Measurements from ENCODE around the gene ATP2C1. TPM values are rescaled to one million over a fixed set of nuclear protein-coding genes. Genes with fewer than 3 reads are reported as not detected.

ATP2C1 gene, protein sequence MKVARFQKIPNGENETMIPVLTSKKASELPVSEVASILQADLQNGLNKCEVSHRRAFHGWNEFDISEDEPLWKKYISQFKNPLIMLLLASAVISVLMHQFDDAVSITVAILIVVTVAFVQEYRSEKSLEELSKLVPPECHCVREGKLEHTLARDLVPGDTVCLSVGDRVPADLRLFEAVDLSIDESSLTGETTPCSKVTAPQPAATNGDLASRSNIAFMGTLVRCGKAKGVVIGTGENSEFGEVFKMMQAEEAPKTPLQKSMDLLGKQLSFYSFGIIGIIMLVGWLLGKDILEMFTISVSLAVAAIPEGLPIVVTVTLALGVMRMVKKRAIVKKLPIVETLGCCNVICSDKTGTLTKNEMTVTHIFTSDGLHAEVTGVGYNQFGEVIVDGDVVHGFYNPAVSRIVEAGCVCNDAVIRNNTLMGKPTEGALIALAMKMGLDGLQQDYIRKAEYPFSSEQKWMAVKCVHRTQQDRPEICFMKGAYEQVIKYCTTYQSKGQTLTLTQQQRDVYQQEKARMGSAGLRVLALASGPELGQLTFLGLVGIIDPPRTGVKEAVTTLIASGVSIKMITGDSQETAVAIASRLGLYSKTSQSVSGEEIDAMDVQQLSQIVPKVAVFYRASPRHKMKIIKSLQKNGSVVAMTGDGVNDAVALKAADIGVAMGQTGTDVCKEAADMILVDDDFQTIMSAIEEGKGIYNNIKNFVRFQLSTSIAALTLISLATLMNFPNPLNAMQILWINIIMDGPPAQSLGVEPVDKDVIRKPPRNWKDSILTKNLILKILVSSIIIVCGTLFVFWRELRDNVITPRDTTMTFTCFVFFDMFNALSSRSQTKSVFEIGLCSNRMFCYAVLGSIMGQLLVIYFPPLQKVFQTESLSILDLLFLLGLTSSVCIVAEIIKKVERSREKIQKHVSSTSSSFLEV
- total RNA-seq: 10 to 100 TPM; 19.0 to 54.6 (median 23.6) TPM
- 10 to 100 TPM; 12.2 to 33.5 TPM for polyA plus RNA-seq

DNA sequence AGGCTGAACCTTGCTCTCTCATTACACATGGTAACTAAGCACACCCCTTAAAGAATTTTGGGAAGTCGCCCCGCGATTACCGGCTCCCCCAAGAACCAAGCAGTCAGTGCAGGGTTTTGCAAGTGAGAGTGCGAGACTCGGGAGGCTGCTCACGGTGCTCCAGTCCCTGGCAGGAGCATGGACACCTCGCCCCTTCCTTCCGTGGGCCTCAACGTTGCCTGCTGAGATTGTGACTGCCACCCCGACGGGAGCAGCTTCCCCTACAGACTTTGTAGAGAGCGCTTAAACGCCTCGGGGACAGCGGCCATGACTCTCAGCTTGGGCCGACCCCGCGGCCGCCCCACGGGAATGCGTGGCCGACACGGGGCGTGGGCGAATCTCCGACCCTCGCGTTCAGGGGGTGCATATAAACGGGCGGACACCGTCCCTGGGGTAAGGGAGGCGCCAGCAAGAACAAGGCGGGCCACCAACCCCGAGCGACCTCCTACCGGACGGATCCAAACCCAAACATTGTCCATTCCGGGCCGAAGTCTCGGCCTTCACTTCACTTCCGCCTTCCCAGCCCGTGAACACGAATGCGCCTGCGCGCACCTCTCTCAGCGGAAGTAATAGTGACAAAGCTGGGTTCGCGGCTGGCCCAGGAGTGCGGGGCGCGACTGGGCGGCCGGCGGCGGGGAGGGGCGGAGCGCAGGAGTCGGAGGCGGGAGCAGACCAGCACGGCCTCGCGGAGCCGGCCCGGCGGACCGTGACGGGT, at the start of gene ATP2C1:
TSS of gene ATP2C1 (plus strand) at position 709 of the 754 bp plus-strand sequence. CDS start 686 bp downstream, outside the sequence.
- TF ChIP-seq, protein P1, sequence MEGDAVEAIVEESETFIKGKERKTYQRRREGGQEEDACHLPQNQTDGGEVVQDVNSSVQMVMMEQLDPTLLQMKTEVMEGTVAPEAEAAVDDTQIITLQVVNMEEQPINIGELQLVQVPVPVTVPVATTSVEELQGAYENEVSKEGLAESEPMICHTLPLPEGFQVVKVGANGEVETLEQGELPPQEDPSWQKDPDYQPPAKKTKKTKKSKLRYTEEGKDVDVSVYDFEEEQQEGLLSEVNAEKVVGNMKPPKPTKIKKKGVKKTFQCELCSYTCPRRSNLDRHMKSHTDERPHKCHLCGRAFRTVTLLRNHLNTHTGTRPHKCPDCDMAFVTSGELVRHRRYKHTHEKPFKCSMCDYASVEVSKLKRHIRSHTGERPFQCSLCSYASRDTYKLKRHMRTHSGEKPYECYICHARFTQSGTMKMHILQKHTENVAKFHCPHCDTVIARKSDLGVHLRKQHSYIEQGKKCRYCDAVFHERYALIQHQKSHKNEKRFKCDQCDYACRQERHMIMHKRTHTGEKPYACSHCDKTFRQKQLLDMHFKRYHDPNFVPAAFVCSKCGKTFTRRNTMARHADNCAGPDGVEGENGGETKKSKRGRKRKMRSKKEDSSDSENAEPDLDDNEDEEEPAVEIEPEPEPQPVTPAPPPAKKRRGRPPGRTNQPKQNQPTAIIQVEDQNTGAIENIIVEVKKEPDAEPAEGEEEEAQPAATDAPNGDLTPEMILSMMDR (IDR thresholded peaks at IDR 0.05): no peak
- peak within 1 kb of the TSS; percentile 95 to 98 (median 96) for H3K27ac ChIP-seq
- 0 to 1% methylated on average over 56 to 69 of the region's 69 CpGs for WGBS, 2 donors
- peaks cover 0 to 16% (median 5%) of the 10 kb centered on the region in 3 donors for H3K4me1 ChIP-seq
- peak within 1 kb of the TSS; percentile 68 to 76 (median 74) for H3K4me3 ChIP-seq
- FAIRE-seq: no peak
- H3K9me3 ChIP-seq: no peaks in the 10 kb centered on the region
- H3K36me3 ChIP-seq: no peaks in the 10 kb centered on the region
- peak; percentile 95 to 99 (median 96) for DNase-seq
- peak; percentile 93 to 97 (median 96) for ATAC-seq
- intact Hi-C loops (cut with DNase I): loop anchor here in 2 of 3 donors (5.0 to 10.0 kb wide), 2 partner anchors 129 to 136 kb away; no protein-coding TSS in a partner anchor
- no peaks in the 10 kb centered on the region for H3K27me3 ChIP-seq

DNA sequence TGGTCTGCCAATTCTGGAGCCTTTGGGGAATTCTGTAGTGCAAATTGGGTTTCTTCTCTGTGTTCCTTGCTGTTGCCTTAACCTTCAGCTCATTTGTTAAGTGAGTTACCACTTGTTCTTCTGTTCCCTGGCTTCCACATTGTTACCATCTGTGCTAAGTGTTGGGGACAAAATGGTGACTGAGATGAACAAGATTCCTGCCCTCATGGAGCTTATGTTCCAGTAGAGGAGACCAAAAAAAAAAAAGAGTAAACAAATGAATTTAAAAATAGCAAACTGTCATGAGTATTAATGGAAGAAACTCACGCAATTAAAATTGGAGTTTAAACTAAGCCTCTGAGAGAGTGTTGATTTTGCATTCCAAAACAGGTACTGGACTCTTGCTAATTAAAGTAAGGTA, 49.4 kb upstream of the ATP2C1 start:
- no peaks in the 10 kb centered on the region for H3K9me3 ChIP-seq
- no peak overlapping the region for H3K27ac ChIP-seq
- intact Hi-C loops (cut with DNase I): no loop called here
- ATAC-seq (no peak), FAIRE-seq (no peak), DNase-seq (no peak)
- no peak overlapping the region for H3K4me3 ChIP-seq
- H3K27me3 ChIP-seq: no peaks in the 10 kb centered on the region
- H3K4me1 ChIP-seq: peaks cover under 1 to 11% (median 11%) of the 10 kb centered on the region in 3 donors
- WGBS, 2 donors: 89 to 97% methylated on average over 1 of the region's 1 CpG
- TF ChIP-seq, protein P1 (IDR thresholded peaks at IDR 0.05): no peak
- no peaks in the 10 kb centered on the region for H3K36me3 ChIP-seq

DNA sequence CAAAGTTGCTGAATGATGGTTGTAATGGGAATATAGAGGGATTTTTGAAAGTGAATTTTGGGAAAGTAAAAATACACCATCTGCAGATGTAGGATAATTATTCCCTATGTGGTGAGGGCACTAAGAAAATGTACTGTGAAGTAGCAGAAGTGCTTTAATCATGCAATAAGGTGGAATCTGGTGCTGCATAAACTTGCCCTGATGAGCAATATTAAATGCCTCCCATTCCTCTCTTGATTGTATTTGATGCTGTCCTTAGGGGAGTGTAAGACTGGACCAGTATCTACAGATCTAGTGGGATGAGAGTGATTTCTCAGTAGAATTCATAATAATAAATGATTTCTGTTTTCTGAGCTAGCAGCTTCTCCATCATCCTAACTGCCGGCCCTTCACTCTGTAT, 47.7 kb upstream of the ATP2C1 start:
- WGBS, 2 donors: 83 to 96% methylated on average over 1 of the region's 1 CpG
- no peak overlapping the region for H3K4me3 ChIP-seq
- H3K27ac ChIP-seq: no peak overlapping the region
- H3K36me3 ChIP-seq: no peaks in the 10 kb centered on the region
- intact Hi-C loops (cut with DNase I): no loop called here
- H3K9me3 ChIP-seq: no peaks in the 10 kb centered on the region
- FAIRE-seq (no peak), DNase-seq (no peak), ATAC-seq (no peak)
- TF ChIP-seq, protein P1 (IDR thresholded peaks at IDR 0.05): no peak
- H3K4me1 ChIP-seq: peaks cover 8 to 24% (median 19%) of the 10 kb centered on the region in 3 donors
- H3K27me3 ChIP-seq: no peaks in the 10 kb centered on the region

DNA sequence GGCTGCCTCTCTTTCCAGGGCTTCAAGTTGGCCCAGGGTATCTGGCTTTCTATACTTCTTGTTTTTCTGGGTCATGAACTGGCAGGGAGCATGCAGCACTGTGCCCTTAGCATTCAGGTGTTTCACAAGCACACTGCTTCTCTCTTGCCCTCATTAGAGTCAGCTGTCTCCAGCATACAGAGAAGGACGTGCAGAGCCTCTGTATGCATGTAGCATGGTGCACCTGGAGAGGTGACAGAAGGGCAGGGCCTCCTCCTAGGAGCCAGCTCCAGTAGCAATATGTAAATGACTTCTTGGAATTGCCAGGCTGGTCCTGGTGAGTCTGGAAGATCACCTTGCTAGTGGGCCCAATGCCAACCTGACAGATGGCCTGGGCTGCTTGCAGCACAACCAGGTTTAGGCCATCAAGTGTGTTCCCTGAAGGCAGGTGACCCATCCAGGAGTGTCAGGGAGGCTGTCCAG, 44.8 kb upstream of the ATP2C1 start:
- ATAC-seq (peak; percentile 87 to 96 (median 92)), FAIRE-seq (no peak), DNase-seq (peak; percentile 83 to 90 (median 86))
- Histone ChIP-seq H3K27ac (peak overlapping the region in 3 of 4 donors; percentile 39 to 83 (median 82)), H3K9me3 (no peaks in the 10 kb centered on the region), H3K4me3 (no peak overlapping the region), H3K27me3 (no peaks in the 10 kb centered on the region), H3K36me3 (no peaks in the 10 kb centered on the region), H3K4me1 (peaks cover 8 to 24% (median 19%) of the 10 kb centered on the region in 3 donors)
- TF ChIP-seq, protein P1 (IDR thresholded peaks at IDR 0.05): no peak
- 14 to 16% methylated on average over 1 of the region's 1 CpG for WGBS, 2 donors
- intact Hi-C loops (cut with DNase I): no loop called here
